Measurements from ENCODE around the gene GTSE1. TPM values are rescaled to one million over a fixed set of nuclear protein-coding genes. Genes with fewer than 3 reads are reported as not detected.

GTSE1 gene
- polyA plus RNA-seq, 3 donors, result 0.04 TPM; not detected in 2

GRCh38 chr22:46322711-46323110, 26.0 kb downstream of the GTSE1 start:
- no peak overlapping the region for H2AFZ ChIP-seq (ENCODE audit: insufficient read depth, low read depth, low read length, poor library complexity, severe bottlenecking)
- H3K9me3 Mint-ChIP-seq, result no peaks in the 10 kb centered on the region
- TF ChIP-seq, protein P1, sequence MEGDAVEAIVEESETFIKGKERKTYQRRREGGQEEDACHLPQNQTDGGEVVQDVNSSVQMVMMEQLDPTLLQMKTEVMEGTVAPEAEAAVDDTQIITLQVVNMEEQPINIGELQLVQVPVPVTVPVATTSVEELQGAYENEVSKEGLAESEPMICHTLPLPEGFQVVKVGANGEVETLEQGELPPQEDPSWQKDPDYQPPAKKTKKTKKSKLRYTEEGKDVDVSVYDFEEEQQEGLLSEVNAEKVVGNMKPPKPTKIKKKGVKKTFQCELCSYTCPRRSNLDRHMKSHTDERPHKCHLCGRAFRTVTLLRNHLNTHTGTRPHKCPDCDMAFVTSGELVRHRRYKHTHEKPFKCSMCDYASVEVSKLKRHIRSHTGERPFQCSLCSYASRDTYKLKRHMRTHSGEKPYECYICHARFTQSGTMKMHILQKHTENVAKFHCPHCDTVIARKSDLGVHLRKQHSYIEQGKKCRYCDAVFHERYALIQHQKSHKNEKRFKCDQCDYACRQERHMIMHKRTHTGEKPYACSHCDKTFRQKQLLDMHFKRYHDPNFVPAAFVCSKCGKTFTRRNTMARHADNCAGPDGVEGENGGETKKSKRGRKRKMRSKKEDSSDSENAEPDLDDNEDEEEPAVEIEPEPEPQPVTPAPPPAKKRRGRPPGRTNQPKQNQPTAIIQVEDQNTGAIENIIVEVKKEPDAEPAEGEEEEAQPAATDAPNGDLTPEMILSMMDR (IDR thresholded peaks at IDR 0.05), result no peak
- peaks cover 36% of the 10 kb centered on the region for H3K79me2 ChIP-seq (ENCODE audit: insufficient read depth, low read length)
- H3K27me3 ChIP-seq (ENCODE audit: control insufficient read depth in 2 of 2, insufficient read depth in 2 of 2, low read length in 2 of 2), result no peaks in the 10 kb centered on the region
- peaks cover 83 to 99% of the 10 kb centered on the region in 2 donors for H3K36me3 Mint-ChIP-seq
- peaks cover 67 to 93% of the 10 kb centered on the region in 2 donors for H3K36me3 ChIP-seq (replicated peaks in 1 of 2; ENCODE audit: control insufficient read depth in 1 of 2, insufficient read depth in 2 of 2, low read length in 2 of 2)
- no peaks in the 10 kb centered on the region for H3K4me1 ChIP-seq (ENCODE audit: control insufficient read depth in 1 of 2, insufficient read depth in 2 of 2, low read length in 2 of 2)
- intact Hi-C loops (cut with micrococcal nuclease), result no loop called here
- no peak for DNase-seq
- no peak overlapping the region for H3K4me2 ChIP-seq (replicated peaks; ENCODE audit: extremely low read depth, low read length, poor library complexity, severe bottlenecking)
- peak overlapping the region in 1 of 7 donors; percentile 27 for H3K27ac Mint-ChIP-seq
- no peak overlapping the region for H3K9ac ChIP-seq (ENCODE audit: insufficient read depth, low read length, poor library complexity, severe bottlenecking)
- 98% methylated on average over 14 of the region's 15 CpGs for WGBS (ENCODE audit: insufficient coverage)
- H4K20me1 ChIP-seq (ENCODE audit: insufficient read depth, low read length), result no peaks in the 10 kb centered on the region
- no peak overlapping the region for H3K27ac ChIP-seq (ENCODE audit: low read depth in 1 of 2, low read length in 2 of 2)
- H3K9me3 ChIP-seq (replicated peaks in 1 of 2; ENCODE audit: control insufficient read depth in 1 of 2, insufficient read depth in 1 of 2, low read length in 2 of 2), result no peaks in the 10 kb centered on the region
- H3K27me3 Mint-ChIP-seq (ENCODE audit: low read depth in 3 of 3), result peaks cover 0 to 2% (median 0%) of the 10 kb centered on the region in 3 donors
- no peaks in the 10 kb centered on the region for H3K4me1 Mint-ChIP-seq
- no peak overlapping the region for H3K4me3 Mint-ChIP-seq
- H3K4me3 ChIP-seq (replicated peaks in 1 of 3; ENCODE audit: low read depth in 2 of 3, low read length in 3 of 3), result no peak overlapping the region

GRCh38 chr22:46323162-46323561, 26.5 kb downstream of the GTSE1 start:
- peaks cover 0 to 2% (median 0%) of the 10 kb centered on the region in 3 donors for H3K27me3 Mint-ChIP-seq (ENCODE audit: low read depth in 3 of 3)
- Histone ChIP-seq H3K4me3 (replicated peaks in 1 of 3; ENCODE audit: low read depth in 2 of 3, low read length in 3 of 3) (no peak overlapping the region), H4K20me1 (ENCODE audit: insufficient read depth, low read length) (no peaks in the 10 kb centered on the region), H2AFZ (ENCODE audit: insufficient read depth, low read depth, low read length, poor library complexity, severe bottlenecking) (no peak overlapping the region), H3K4me1 (ENCODE audit: control insufficient read depth in 1 of 2, insufficient read depth in 2 of 2, low read length in 2 of 2) (no peaks in the 10 kb centered on the region), H3K4me2 (replicated peaks; ENCODE audit: extremely low read depth, low read length, poor library complexity, severe bottlenecking) (no peak overlapping the region), H3K27me3 (ENCODE audit: control insufficient read depth in 2 of 2, insufficient read depth in 2 of 2, low read length in 2 of 2) (no peaks in the 10 kb centered on the region), H3K79me2 (ENCODE audit: insufficient read depth, low read length) (peaks cover 31% of the 10 kb centered on the region), H3K27ac (ENCODE audit: low read depth in 1 of 2, low read length in 2 of 2) (no peak overlapping the region), H3K9ac (ENCODE audit: insufficient read depth, low read length, poor library complexity, severe bottlenecking) (no peak overlapping the region), H3K9me3 (replicated peaks in 1 of 2; ENCODE audit: control insufficient read depth in 1 of 2, insufficient read depth in 1 of 2, low read length in 2 of 2) (no peaks in the 10 kb centered on the region), H3K36me3 (replicated peaks in 1 of 2; ENCODE audit: control insufficient read depth in 1 of 2, insufficient read depth in 2 of 2, low read length in 2 of 2) (peaks cover 66 to 93% of the 10 kb centered on the region in 2 donors)
- no peak overlapping the region for H3K4me3 Mint-ChIP-seq
- H3K9me3 Mint-ChIP-seq, result no peaks in the 10 kb centered on the region
- peaks cover 83 to 99% of the 10 kb centered on the region in 2 donors for H3K36me3 Mint-ChIP-seq
- DNase-seq, result no peak
- TF ChIP-seq, protein P1 (IDR thresholded peaks at IDR 0.05), result no peak
- H3K27ac Mint-ChIP-seq, result no peak overlapping the region
- 95% methylated on average over 19 of the region's 19 CpGs for WGBS (ENCODE audit: insufficient coverage)
- intact Hi-C loops (cut with micrococcal nuclease), result no loop called here
- no peaks in the 10 kb centered on the region for H3K4me1 Mint-ChIP-seq
